SK-N-SH treated with all-trans-retinoic acid at 6 μM for 48 hours (cell line): ENCODE results near the gene CEP192.

ENCODE experiments used
- ARNTL ChIP-seq: fragments of 450-650 bp; formaldehyde crosslinking; IDR thresholded peaks from 2 replicates; pipeline ENCODE4 v1.5.0; 2020; ENCODE audit warnings: low read depth, mild to moderate bottlenecking, moderate library complexity, borderline replicate concordance
- PATZ1 ChIP-seq: fragments of 250-450 bp; sonication (Bioruptor Pico); IDR thresholded peaks from 2 replicates; pipeline ENCODE4 v1.8.0; 2020; ENCODE audit warnings: mild to moderate bottlenecking, moderate library complexity, borderline replicate concordance
- POU6F1 ChIP-seq: fragments of 250-450 bp; sonication (Bioruptor Pico); IDR thresholded peaks from 2 replicates; pipeline ENCODE4 v1.8.0; 2021; ENCODE audit warnings: low read depth, mild to moderate bottlenecking, moderate library complexity, borderline replicate concordance
- RARB ChIP-seq: fragments of 250-450 bp; sonication (Bioruptor Pico); IDR thresholded peaks from 2 replicates; pipeline ENCODE4 v1.8.0; 2021; ENCODE audit warnings: mild to moderate bottlenecking, moderate library complexity
- ZC3H10 ChIP-seq: fragments of 250-450 bp; sonication (Bioruptor Pico); IDR thresholded peaks from 2 replicates; pipeline ENCODE4 v1.5.1; 2021; ENCODE audit warnings: mild to moderate bottlenecking, moderate library complexity
- ZFP30 ChIP-seq: fragments of 450-650 bp; formaldehyde crosslinking; IDR thresholded peaks from 2 replicates; pipeline ENCODE4 v1.5.0; 2022; ENCODE audit warnings: mild to moderate bottlenecking, moderate library complexity
- ZNF565 ChIP-seq: fragments of 450-650 bp; formaldehyde crosslinking; conservative IDR thresholded peaks from 2 replicates; pipeline ENCODE4 v1.5.0; 2020; ENCODE audit warnings: low read depth, mild to moderate bottlenecking, moderate library complexity
- ZNF70 ChIP-seq: fragments of 450-650 bp; formaldehyde crosslinking; IDR thresholded peaks from 2 replicates; pipeline ENCODE4 v1.5.0; 2020; ENCODE audit warnings: mild to moderate bottlenecking, moderate library complexity

- no peak for TF ChIP-seq ZC3H10 (CRISPR knock-in tag)
- no peak for TF ChIP-seq RARB (CRISPR knock-in tag)
- no peak for TF ChIP-seq ZNF70 (CRISPR knock-in tag)
- TF ChIP-seq ZFP30 = no peak
- no peak for TF ChIP-seq ZNF565 (CRISPR knock-in tag)
- no peak for TF ChIP-seq PATZ1 (CRISPR knock-in tag)
- TF ChIP-seq POU6F1 (CRISPR knock-in tag) = no peak
- no peak for TF ChIP-seq ARNTL (CRISPR knock-in tag)
These were observed 95.7 kb downstream of the CEP192 start for GRCh38 chr18:13086906-13087305.
